SK-N-SH (cell line): ENCODE results near the gene ATXN7L3. TPM values are rescaled to one million over a fixed set of nuclear protein-coding genes. Genes with fewer than 3 reads are reported as not detected.
"Not testable (repeated sequence)": the region's sequence is repeated elsewhere in the genome, so short reads cannot be mapped to it uniquely, and the experiment has no call there.

Experiments
- CTCF ChIA-PET: fragments of 300-600, 350-600 bp; formaldehyde crosslinking; extraction: SDS; loops from one replicate; lab custom pipeline; 2021; lab: Yijun Ruan, JAX
- POLR2A ChIA-PET: fragments of 350-600 bp; sonication (Branson Sonifier 250); formaldehyde crosslinking; extraction: SDS; loops from one replicate; lab custom pipeline; 2020; ENCODE audit warnings: antibody characterized with exemption, inconsistent platforms; lab: Yijun Ruan, JAX
- DNase-seq: peaks from one replicate; pipeline ENCODE4 v3.0.0; 2012
- H2AFZ ChIP-seq: fragments of 200-600 bp; sonication (generic); 2 replicates; pipeline ENCODE4 v1.8.1; 2016; ENCODE audit warnings: antibody characterized with exemption, mild to moderate bottlenecking, low read depth
- H3F3A ChIP-seq: fragments of 200-600 bp; sonication (generic); replicated peaks from 2 replicates; pipeline ENCODE3; 2016; ENCODE audit warnings: antibody characterized with exemption, mild to moderate bottlenecking; ENCODE audit not compliant: insufficient read depth
- H3K27ac ChIP-seq, 2 experiments: fragments of 200-500 bp in 1 of 2; fragments of 200-600 bp in 1 of 2; sonication (Bioruptor generic) in 1 of 2; sonication (generic), shearing (Covaris generic) in 1 of 2; 2 replicates each; pipeline versions ENCODE4 v1.5.1 to v1.6.1; 2014 to 2016; ENCODE audit warnings: low read depth in 2 of 2, inconsistent platforms in 1 of 2, low read length in 1 of 2, mild to moderate bottlenecking in 1 of 2, mixed read lengths in 1 of 2
- H3K27me3 ChIP-seq: fragments of 200-600 bp; sonication (generic), shearing (Covaris generic); 2 replicates; pipeline ENCODE4 v1.6.1; 2016; ENCODE audit warnings: mixed run types; ENCODE audit not compliant: insufficient read depth
- H3K36me3 ChIP-seq, 2 experiments: fragments of 200-500 bp in 1 of 2; fragments of 200-600 bp in 1 of 2; sonication (Bioruptor generic) in 1 of 2; sonication (generic) in 1 of 2; replicated peaks in 1 of 2; 2 replicates each; pipeline versions ENCODE3 to v1.5.1; 2014 to 2016; ENCODE audit warnings: low read length in 1 of 2, mild to moderate bottlenecking in 1 of 2; ENCODE audit not compliant: insufficient read depth in 2 of 2, control insufficient read depth in 1 of 2
- H3K4me1 ChIP-seq, 2 experiments: fragments of 200-500 bp in 1 of 2; fragments of 200-600 bp in 1 of 2; sonication (Bioruptor generic) in 1 of 2; sonication (generic), shearing (Covaris generic) in 1 of 2; 2 replicates each; pipeline versions ENCODE4 v1.5.1 to v1.6.1; 2014 to 2016; ENCODE audit warnings: low read depth in 1 of 2, low read length in 1 of 2, mixed run types in 1 of 2; ENCODE audit not compliant: insufficient read depth in 2 of 2, control insufficient read depth in 1 of 2
- H3K4me2 ChIP-seq: fragments of 200-600 bp; sonication (generic), shearing (Covaris generic); 2 replicates; pipeline ENCODE4 v1.6.1; 2017; ENCODE audit warnings: mixed run types
- H3K4me3 ChIP-seq, 2 experiments: fragments of 200-500 bp in 1 of 2; fragments of 200-600 bp in 1 of 2; sonication (Bioruptor generic) in 1 of 2; sonication (generic), shearing (Covaris generic) in 1 of 2; 2 replicates each; pipeline versions ENCODE4 v1.5.1 to v1.8.1; 2014 to 2016; ENCODE audit warnings: low read depth in 2 of 2, inconsistent platforms in 1 of 2, low read length in 1 of 2, mild to moderate bottlenecking in 1 of 2, mixed read lengths in 1 of 2, moderate library complexity in 1 of 2
- H3K79me2 ChIP-seq: fragments of 200-600 bp; sonication (generic); 2 replicates; pipeline ENCODE4 v1.8.1; 2017; ENCODE audit warnings: mild to moderate bottlenecking; ENCODE audit not compliant: insufficient read depth
- H3K9ac ChIP-seq: fragments of 200-600 bp; sonication (generic); 2 replicates; pipeline ENCODE4 v1.6.1; 2017; ENCODE audit warnings: mixed run types
- H3K9me2 ChIP-seq: fragments of 200-600 bp; sonication (generic); 2 replicates; pipeline ENCODE4 v1.6.1; 2017; ENCODE audit warnings: mixed run types
- H3K9me3 ChIP-seq: fragments of 200-600 bp; sonication (generic); 2 replicates; pipeline ENCODE4 v1.6.1; 2017; ENCODE audit warnings: mixed run types, mild to moderate bottlenecking, moderate library complexity
- H4K20me1 ChIP-seq: fragments of 200-600 bp; sonication (generic); 2 replicates; pipeline ENCODE4 v1.6.1; 2017; ENCODE audit warnings: mild to moderate bottlenecking, mixed run types; ENCODE audit not compliant: insufficient read depth
- EP300 ChIP-seq, 2 experiments: IDR thresholded peaks; 2 replicates each; pipeline versions ENCODE4 v1.4.0 to v1.6.1; 2012; ENCODE audit warnings: borderline replicate concordance in 1 of 2, low read depth in 1 of 2, low read length in 1 of 2
- FOSL2 ChIP-seq: IDR thresholded peaks from 2 replicates; pipeline ENCODE4 v1.4.0; 2012; ENCODE audit warnings: low read depth, mild to moderate bottlenecking, moderate library complexity, borderline replicate concordance
- FOXJ3 ChIP-seq: sonication (generic); formaldehyde crosslinking; IDR thresholded peaks from 2 replicates; pipeline ENCODE4 v1.5.1; 2020; ENCODE audit warnings: mild to moderate bottlenecking, missing genetic modification reagents
- NFIC ChIP-seq: IDR thresholded peaks from 2 replicates; pipeline ENCODE4 v1.4.0; 2012; ENCODE audit warnings: borderline replicate concordance
- POLR2AphosphoS5 ChIP-seq: IDR thresholded peaks from 2 replicates; pipeline ENCODE4 v1.6.1; 2012; ENCODE audit warnings: low read depth, low read length
- RAD21 ChIP-seq: IDR thresholded peaks from 2 replicates; pipeline ENCODE4 v1.6.1; 2012; ENCODE audit warnings: mild to moderate bottlenecking, low read length
- SIN3A ChIP-seq: IDR thresholded peaks from 2 replicates; pipeline ENCODE4 v1.6.1; 2012; ENCODE audit warnings: low read depth, mild to moderate bottlenecking, low read length, moderate library complexity, borderline replicate concordance
- YY1 ChIP-seq: IDR thresholded peaks from 2 replicates; pipeline ENCODE4 v1.4.0; 2012; ENCODE audit warnings: low read depth, mild to moderate bottlenecking
- WGBS: methylation state at CpG from one replicate; pipeline ENCODE4 v1.1.6; 2017; ENCODE audit warnings: low lambda C conversion rate; 5-methylcytosine and 5-hydroxymethylcytosine counted together
- polyA plus RNA-seq, 3 experiments: library from polyadenylated mRNA; depleted of rRNA; stranded (reverse); fragments of >200 nt; gene quantifications; 2 replicates each; pipeline ENCODE4 v1.2.3, GENCODE V29; 2012

Gene ATXN7L3
- polyA plus RNA-seq, 1 of the 3 experiments (the other 2 are of a cell fraction), result 47.7 TPM

- Histone ChIP-seq H3K4me2 (no peak overlapping the region), H3K36me3 (peaks cover 0 to 16% of the 10 kb centered on the region in 2 experiments), H3K4me3 (no peak overlapping the region), H2AFZ (no peak overlapping the region), H3K27me3 (no peaks in the 10 kb centered on the region), H3F3A (no peaks in the 10 kb centered on the region), H3K4me1 (no peaks in the 10 kb centered on the region; a peak in 1 of 4 replicates), H3K9me3 (no peaks in the 10 kb centered on the region), H4K20me1 (no peaks in the 10 kb centered on the region), H3K79me2 (peaks cover 48% of the 10 kb centered on the region; the same call in 1 of the 2 replicates), H3K9ac (no peak overlapping the region), H3K9me2 (no peaks in the 10 kb centered on the region), H3K27ac (no peak overlapping the region; a peak in 1 of 4 replicates)
- CTCF ChIA-PET, result interaction anchor here (0.6 kb wide), 1 partner anchor 12 kb away, joined by 3 read pairs; no protein-coding TSS in a partner anchor
- 91% methylated on average over 4 of the region's 4 CpGs for WGBS
- no peak for DNase-seq
- TF ChIP-seq SIN3A, result no peak
- POLR2A ChIA-PET, result no interaction called here
These were observed 46.8 kb downstream of the ATXN7L3 start for GRCh38 chr17:44152875-44153274.

- Histone ChIP-seq H2AFZ (no peak overlapping the region), H3F3A (no peaks in the 10 kb centered on the region), H3K9ac (no peak overlapping the region), H3K27me3 (no peaks in the 10 kb centered on the region), H3K9me3 (no peaks in the 10 kb centered on the region), H3K79me2 (peaks cover 48% of the 10 kb centered on the region; the same call in 1 of the 2 replicates), H3K4me1 (peaks cover 0 to 2% of the 10 kb centered on the region in 2 experiments; a peak in 1 of 4 replicates), H3K9me2 (no peaks in the 10 kb centered on the region), H4K20me1 (no peaks in the 10 kb centered on the region), H3K4me2 (no peak overlapping the region), H3K27ac (no peak overlapping the region), H3K36me3 (peaks cover 0 to 15% of the 10 kb centered on the region in 2 experiments), H3K4me3 (no peak overlapping the region)
- 99% methylated on average over 4 of the region's 4 CpGs for WGBS
- TF ChIP-seq FOXJ3 (CRISPR knock-in tag) (no peak), POLR2AphosphoS5 (no peak), YY1 (no peak), RAD21 (no peak), FOSL2 (no peak), NFIC (no peak), EP300 (IDR thresholded peaks at IDR 0.05; ENCODE audit: borderline replicate concordance in 1 of 2, low read depth in 1 of 2, low read length in 1 of 2) (no peak)
- ChIA-PET CTCF (interaction anchor here (0.7 to 2.3 kb wide), 6 partner anchors 12 to 270 kb away, joined by 3 to 9 read pairs (median 6); partner anchors contain the start of gene HDAC5), POLR2A (no interaction called here)
- no peak for DNase-seq
These were observed 49.8 kb downstream of the ATXN7L3 start for GRCh38 chr17:44149750-44150329.

- H3K4me1 ChIP-seq, DNase-seq, H3K9ac ChIP-seq, H3K27ac ChIP-seq, H3F3A ChIP-seq, H3K27me3 ChIP-seq, H2AFZ ChIP-seq, H3K4me3 ChIP-seq, H3K9me3 ChIP-seq, H3K9me2 ChIP-seq, H4K20me1 ChIP-seq, H3K4me2 ChIP-seq: not testable (repeated sequence)
- Histone ChIP-seq H3K36me3 (peaks cover 0 to 15% of the 10 kb centered on the region in 2 experiments), H3K79me2 (peaks cover 53% of the 10 kb centered on the region; the same call in 1 of the 2 replicates)
- WGBS, result 80% methylated on average over 3 of the region's 3 CpGs
- ChIA-PET CTCF (interaction anchor here (0.8 to 1.5 kb wide), 2 partner anchors 18 to 269 kb away, joined by 4 to 5 read pairs; no protein-coding TSS in a partner anchor), POLR2A (interaction anchor here (0.9 kb wide), 1 partner anchor 26 kb away, joined by 3 read pairs; the partner anchor contains the start of gene HDAC5)
These were observed 50.6 kb downstream of the ATXN7L3 start for GRCh38 chr17:44149066-44149465.
